K562 (cell line): Measurements from ENCODE around the gene NPFF. TPM values are rescaled to one million over a fixed set of nuclear protein-coding genes. Genes with fewer than 3 reads are reported as not detected.

Experiments
- ATAC-seq: fragments of 200-7000 bp; cut with Tn5 transposase; 3 replicates; pipeline ENCODE4 v1.9.1; 2020; ENCODE audit warnings: moderate library complexity
- BruUV-seq: library from RNA; stranded (reverse); fragments of 400-500 nt; replicated peaks from 2 replicates; lab custom pipeline; 2021; lab: Mats Ljungman, UMichigan
- CTCF ChIA-PET: fragments of 300-600 bp; formaldehyde crosslinking; extraction: SDS; loops from one replicate; lab custom pipeline; 2021; ENCODE audit warnings: low intra/inter-chr PET ratio; lab: Yijun Ruan, JAX
- POLR2A ChIA-PET: fragments of 300-600, 350-650 bp; sonication (Branson Sonifier 250); formaldehyde crosslinking; extraction: SDS; loops from one replicate; lab custom pipeline; 2021; ENCODE audit warnings: antibody characterized with exemption, inconsistent platforms; lab: Yijun Ruan, JAX
- DNase-seq, 4 experiments: peaks; one replicate each; pipeline versions ENCODE4 v3.0.0 to v3.0.0-alpha.2; 2011 to 2018; ENCODE audit warnings: low spot score in 3 of 4, mixed read lengths in 3 of 4; ENCODE audit errors: extremely low read depth in 1 of 4
- FAIRE-seq: peaks from 2 replicates; lab custom pipeline; 2011; peaks lifted over from hg19 to GRCh38; lab: Jason Lieb, UNC
- H2AFZ ChIP-seq: 2 replicates; pipeline ENCODE4 v1.6.0; 2011; ENCODE audit warnings: low read depth, low read length, control low read depth, inconsistent platforms
- H3K27ac ChIP-seq: fragments of 200-600 bp; 3 replicates; pipeline ENCODE4 v1.8.0; 2011; ENCODE audit warnings: low read depth, mild to moderate bottlenecking, control low read depth, inconsistent platforms, low read length, moderate library complexity, mixed read lengths; ENCODE audit errors: extremely low read depth
- H3K27me3 ChIP-seq, 2 experiments: fragments of 300-600 bp in 1 of 2; 2 replicates in 1 of 2; 3 replicates in 1 of 2; pipeline versions ENCODE4 v1.6.0 to v1.8.0; 2011; ENCODE audit warnings: inconsistent platforms in 2 of 2, low read length in 2 of 2, mild to moderate bottlenecking in 1 of 2, mixed read lengths in 1 of 2, moderate library complexity in 1 of 2; ENCODE audit not compliant: control insufficient read depth in 2 of 2, insufficient read depth in 2 of 2
- H3K36me3 ChIP-seq: fragments of 300-600 bp; 3 replicates; pipeline ENCODE4 v1.8.0; 2011; ENCODE audit warnings: mild to moderate bottlenecking, low read length, inconsistent platforms; ENCODE audit not compliant: control insufficient read depth, insufficient read depth
- H3K4me1 ChIP-seq, 2 experiments: fragments of 200-600 bp in 1 of 2; replicated peaks in 1 of 2; 2 replicates in 1 of 2; 3 replicates in 1 of 2; pipeline versions ENCODE4 v1.5.1 to v1.8.0; 2011; ENCODE audit warnings: inconsistent platforms in 2 of 2, low read length in 2 of 2, mild to moderate bottlenecking in 1 of 2, mixed read lengths in 1 of 2, moderate library complexity in 1 of 2; ENCODE audit not compliant: control insufficient read depth in 2 of 2, insufficient read depth in 2 of 2
- H3K4me2 ChIP-seq: 2 replicates; pipeline ENCODE4 v1.6.1; 2011; ENCODE audit warnings: low read length, control low read depth, inconsistent platforms, mixed read lengths; ENCODE audit not compliant: insufficient read depth
- H3K4me3 ChIP-seq: fragments of 200-600 bp; sonication (generic), shearing (Covaris generic); 2 replicates; pipeline ENCODE4 v1.5.1; 2016; ENCODE audit warnings: control low read depth, inconsistent platforms
- H3K79me2 ChIP-seq: fragments of 200-600 bp; 3 replicates; pipeline ENCODE4 v1.8.0; 2011; ENCODE audit warnings: low read length, inconsistent platforms; ENCODE audit not compliant: control insufficient read depth, insufficient read depth
- H3K9ac ChIP-seq, 2 experiments: 2 replicates each; pipeline versions ENCODE4 v1.6.0 to v1.6.1; 2011; ENCODE audit warnings: low read depth in 2 of 2, low read length in 2 of 2, control low read depth in 1 of 2, inconsistent platforms in 1 of 2, mild to moderate bottlenecking in 1 of 2, mixed read lengths in 1 of 2; ENCODE audit not compliant: insufficient read depth in 1 of 2
- H3K9me1 ChIP-seq: one replicate; pipeline ENCODE4 v1.6.0; 2011; ENCODE audit warnings: inconsistent platforms, mild to moderate bottlenecking, low read length, moderate library complexity; ENCODE audit not compliant: control insufficient read depth, insufficient read depth
- H3K9me3 ChIP-seq: replicated peaks from 2 replicates; pipeline ENCODE4 v1.5.1; 2011; ENCODE audit warnings: low read depth, low read length, inconsistent platforms; ENCODE audit not compliant: control insufficient read depth, insufficient read depth
- H4K20me1 ChIP-seq: replicated peaks from 2 replicates; pipeline ENCODE4 v1.6.1; 2011; ENCODE audit warnings: low read length, inconsistent platforms, mixed read lengths; ENCODE audit not compliant: control insufficient read depth, insufficient read depth
- BCOR ChIP-seq: fragments of 450-650 bp; IDR thresholded peaks from 2 replicates; pipeline ENCODE4 v1.6.1; 2016
- ELF2 ChIP-seq: fragments of 250-450 bp; sonication (Bioruptor Pico); IDR thresholded peaks from 2 replicates; pipeline ENCODE4 v1.5.0; 2021; ENCODE audit warnings: mild to moderate bottlenecking
- ESRRB ChIP-seq: fragments of 250-450 bp; sonication (Bioruptor Pico); IDR thresholded peaks from 2 replicates; pipeline ENCODE4 v1.5.0; 2020; ENCODE audit warnings: mild to moderate bottlenecking, moderate library complexity, borderline replicate concordance
- NFIC ChIP-seq: fragments of 450-650 bp; IDR thresholded peaks from 2 replicates; pipeline ENCODE4 v1.6.1; 2017; ENCODE audit warnings: mild to moderate bottlenecking, inconsistent platforms
- POLR2AphosphoS2 ChIP-seq: IDR thresholded peaks from 2 replicates; pipeline ENCODE4 v1.6.1; 2012; ENCODE audit warnings: low read length, improper control_type of control experiment
- POLR2AphosphoS5 ChIP-seq: IDR thresholded peaks from 2 replicates; pipeline ENCODE4 v1.6.1; 2011; ENCODE audit warnings: mild to moderate bottlenecking, low read depth, low read length, moderate library complexity; ENCODE audit not compliant: control insufficient read depth, insufficient read depth
- RBFOX2 ChIP-seq: fragments of 200-400 bp; formaldehyde crosslinking; IDR thresholded peaks from 2 replicates; pipeline ENCODE4 v1.6.1; 2017; ENCODE audit warnings: low read depth, mild to moderate bottlenecking, low read length, moderate library complexity
- SMARCA4 ChIP-seq: fragments of 450-650 bp; IDR thresholded peaks from 2 replicates; pipeline ENCODE4 v1.6.1; 2016
- TAL1 ChIP-seq: fragments of 450-650 bp; IDR thresholded peaks from 2 replicates; pipeline ENCODE4 v1.6.1; 2016; ENCODE audit warnings: mild to moderate bottlenecking
- ZNF707 ChIP-seq: fragments of 250-450 bp; sonication (Bioruptor Pico); conservative IDR thresholded peaks from 2 replicates; pipeline ENCODE4 v1.8.0; 2022; ENCODE audit warnings: inconsistent platforms, mild to moderate bottlenecking, moderate library complexity
- ZSCAN32 ChIP-seq: fragments of 450-650 bp; formaldehyde crosslinking; IDR thresholded peaks from 2 replicates; pipeline ENCODE4 v1.4.0; 2020; ENCODE audit warnings: mild to moderate bottlenecking, moderate library complexity
- WGBS: fragments of 100-300 bp; shearing (Covaris generic); methylation state at CpG from one replicate; pipeline ENCODE4 v1.1.6; 2016; ENCODE audit warnings: low coverage, mixed read lengths; ENCODE audit not compliant: insufficient coverage; ENCODE audit errors: missing lambda C conversion rate; 5-methylcytosine and 5-hydroxymethylcytosine counted together
- in situ Hi-C: fragments of 300-500 bp; cut with MboI; formaldehyde crosslinking; loops from 4 replicates; pipeline ENCODE4 v1.15.0; 2018; ENCODE audit warnings: inconsistent platforms, mixed read lengths
- intact Hi-C: fragments of 100-400 bp; cut with micrococcal nuclease; formaldehyde crosslinking; loops from 2 replicates; pipeline ENCODE4 v1.14.2; 2022
- polyA plus RNA-seq, 8 experiments: library from polyadenylated mRNA; depleted of rRNA in 4 of 8; stranded (reverse) in 5 of 8; unstranded in 3 of 8; fragments of >200 nt; fragmentation: Nextera tagmentation in 2 of 8; fragmentation: Illumina TruSeq in 1 of 8; extraction: Ambion mirVana in 2 of 8; extraction: Trizol in 1 of 8; gene quantifications; 2 replicates each; pipeline versions ENCODE4 v1.2.1 to v1.2.3, GENCODE V29; 2011 to 2014; ENCODE audit warnings: inconsistent platforms in 1 of 8, missing spikeins in 1 of 8
- total RNA-seq, 7 experiments: library from RNA; depleted of rRNA in 6 of 7; stranded (reverse); fragments of >200 nt in 6 of 7; fragmentation: Illumina TruSeq in 2 of 7; extraction: Trizol in 2 of 7; gene quantifications; 2 replicates each; pipeline versions ENCODE4 v1.2.1 to v1.2.3, GENCODE V29; 2011 to 2021; ENCODE audit warnings: low replicate concordance in 1 of 7
- TF ChIP-seq, protein P1 (sequence below): fragments of 250-450 bp; sonication (Bioruptor Pico); IDR thresholded peaks from 2 replicates; pipeline ENCODE4 v1.5.0; 2021; ENCODE audit warnings: mild to moderate bottlenecking, moderate library complexity

NPFF gene
- total and polyA plus RNA-seq, 9 of the 15 experiments (the other 6 are each of a cell fraction or from before 2014, with no cell fraction given) = 0.15 to 1.2 (median 0.55) TPM; not detected in 6

DNA sequence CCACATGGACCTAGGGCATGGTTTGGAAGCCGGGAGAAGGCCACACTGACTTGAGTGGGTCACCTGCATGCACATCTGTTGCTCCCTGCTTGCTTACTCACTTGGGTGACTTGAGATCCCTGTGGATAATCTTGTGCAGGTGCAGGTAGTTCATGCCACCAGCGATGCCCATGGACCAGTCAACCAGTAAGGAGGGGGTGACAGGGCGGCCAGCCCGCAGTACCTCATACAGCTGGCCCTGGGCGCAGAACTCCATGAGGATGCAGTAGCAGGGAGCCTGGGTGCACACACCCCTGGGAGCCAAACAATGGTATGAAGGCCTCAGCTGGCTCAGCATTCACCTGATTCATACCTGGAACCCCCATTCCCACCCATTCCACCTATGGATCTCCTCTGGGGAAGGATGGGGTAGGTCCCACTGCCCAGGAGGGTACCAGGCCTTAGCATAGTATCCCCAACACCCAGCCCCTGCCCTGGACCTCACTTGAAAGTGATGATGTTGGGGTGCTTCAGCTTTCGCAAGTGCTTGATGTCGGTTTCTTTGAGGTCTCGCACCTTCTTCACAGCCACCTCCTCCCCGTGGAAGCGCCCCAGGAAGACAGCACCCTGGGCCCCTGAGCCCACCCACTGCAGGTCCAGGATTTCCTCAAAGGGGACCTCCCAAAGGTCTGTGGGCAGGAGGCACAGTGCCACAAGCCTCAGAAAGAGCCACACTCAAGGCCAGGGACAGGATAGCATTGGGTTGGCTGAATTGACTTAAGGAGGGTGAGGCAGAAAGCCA is 21.1 kb downstream of the NPFF start:
- H3K27me3 ChIP-seq = no peaks in the 10 kb centered on the region

More for the DNA sequence above, 21.1 kb downstream of the NPFF start:
- H2AFZ ChIP-seq = no peak overlapping the region
- no peak overlapping the region for H3K4me3 ChIP-seq
- no peak overlapping the region for H3K27ac ChIP-seq
- DNase-seq (no peak), FAIRE-seq (no peak), ATAC-seq (no peak)
- ChIA-PET POLR2A (interaction anchor here (0.5 to 7.1 kb wide), 4 partner anchors 8 to 177 kb away, joined by 3 to 99 read pairs (median 4); partner anchors contain the start of gene TARBP2), CTCF (no interaction called here)
- H3K79me2 ChIP-seq = 0 out of 3 replicates have a peak, but pooled peaks cover 3% of the 10 kb centered on the region
- TF ChIP-seq ESRRB (CRISPR knock-in tag) (no peak), ELF2 (no peak), RBFOX2 (no peak), BCOR (no peak), POLR2AphosphoS2 (peak; percentile 36; the same call in 1 of the 2 replicates), ZNF707 (CRISPR knock-in tag) (no peak), TAL1 (no peak), ZSCAN32 (CRISPR knock-in tag) (no peak), SMARCA4 (no peak), POLR2AphosphoS5 (0 out of 2 replicates have a peak, but pooled peaks have one; percentile 4), NFIC (no peak)
- TF ChIP-seq, protein P1, sequence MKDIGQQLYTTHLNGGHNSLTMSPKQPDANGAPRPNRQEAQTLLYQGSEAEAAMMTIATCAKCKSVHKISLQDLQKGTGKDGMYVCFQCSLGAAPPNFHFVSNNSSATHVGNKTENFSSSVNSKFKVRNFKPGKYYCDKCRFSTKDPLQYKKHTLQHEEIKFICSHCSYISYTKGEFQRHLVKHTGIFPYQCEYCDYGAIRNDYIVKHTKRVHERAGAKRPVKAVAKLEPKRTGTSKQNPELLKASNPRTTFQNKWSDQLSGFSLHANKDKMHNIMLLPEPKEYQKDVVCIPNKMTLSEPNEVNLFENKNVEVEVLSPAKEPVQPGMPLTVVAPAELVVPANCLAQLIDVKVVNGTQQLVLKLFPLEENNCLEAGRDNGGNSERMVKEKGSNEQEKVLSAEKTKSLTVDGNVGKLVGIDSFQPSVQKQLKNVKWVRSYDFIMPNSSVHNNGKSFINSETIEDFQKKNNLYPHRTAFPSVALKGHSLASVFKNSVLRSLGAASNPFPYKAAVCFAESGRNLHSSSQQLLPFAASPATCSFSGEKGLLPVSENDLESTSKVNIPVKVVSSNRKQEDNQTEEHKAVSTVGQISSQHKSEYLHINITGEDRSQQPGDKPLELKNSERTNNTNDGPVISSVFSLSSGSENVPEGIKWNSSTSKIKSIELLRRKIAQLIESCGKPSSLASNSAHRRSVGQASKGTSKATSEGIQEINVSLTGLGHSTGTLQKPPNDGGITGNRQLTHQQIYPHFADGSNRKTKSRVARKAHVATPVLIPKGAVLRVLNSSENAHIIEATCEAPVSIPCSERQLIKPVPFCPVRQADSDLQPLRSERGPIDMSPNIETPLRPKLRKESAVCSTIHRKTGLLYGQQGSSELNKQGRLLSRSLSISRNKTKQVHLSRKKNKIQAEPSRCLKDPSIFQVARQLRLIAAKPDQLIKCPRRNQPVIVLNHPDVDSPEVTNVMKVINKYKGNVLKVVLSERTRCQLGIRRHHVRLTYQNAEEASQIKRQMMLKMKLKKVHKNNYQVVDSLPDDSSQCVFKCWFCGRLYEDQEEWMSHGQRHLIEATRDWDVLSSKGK (CRISPR knock-in tag) = no peak
- intact Hi-C loops (no loop called here), in situ Hi-C loops (no loop called here)
- H3K9me3 ChIP-seq = no peaks in the 10 kb centered on the region
- H3K9ac ChIP-seq = no peak overlapping the region
- no peak overlapping the region for H3K4me2 ChIP-seq
- H3K36me3 ChIP-seq = peaks cover 62% of the 10 kb centered on the region
- no TSS peak for BruUV-seq
- H4K20me1 ChIP-seq = peaks cover 8% of the 10 kb centered on the region
- peaks cover 3% of the 10 kb centered on the region for H3K9me1 ChIP-seq
- 91% methylated on average over 10 of the region's 10 CpGs for WGBS
- peaks cover 0 to 15% of the 10 kb centered on the region in 2 experiments; a peak in 1 of 5 replicates for H3K4me1 ChIP-seq
